ENCODE results near the gene SMYD5.

The SMYD5 gene

GRCh38 chr2:73205611-73206010 is 8.4 kb upstream of the SMYD5 start:
- DNase-seq (ENCODE audit: low read depth in 2 of 2) = no peak

GRCh38 chr2:73208258-73208657 is 5.8 kb upstream of the SMYD5 start:
- DNase-seq (ENCODE audit: low read depth in 2 of 2) = no peak

GRCh38 chr2:73210019-73210418 is 4.0 kb upstream of the SMYD5 start:
- DNase-seq (ENCODE audit: low read depth in 2 of 2) = no peak

- DNase-seq (ENCODE audit: low read depth in 2 of 2) = no peak
Measured at GRCh38 chr2:73210696-73211095, 3.3 kb upstream of the SMYD5 start.

GRCh38 chr2:73212098-73212447 is 2.0 kb upstream of the SMYD5 start:
- DNase-seq (ENCODE audit: low read depth in 2 of 2) = no peak

- peak; percentile 23 to 67 for DNase-seq (ENCODE audit: low read depth in 2 of 2)
Measured at GRCh38 chr2:73212448-73213176, 1.4 kb upstream of the SMYD5 start.

GRCh38 chr2:73215254-73215653 is 1.2 kb downstream of the SMYD5 start:
- no peak for DNase-seq (ENCODE audit: low read depth in 2 of 2)

GRCh38 chr2:73217160-73217559 is 3.1 kb downstream of the SMYD5 start:
- DNase-seq (ENCODE audit: low read depth in 2 of 2) = no peak

GRCh38 chr2:73217826-73218225 is 3.8 kb downstream of the SMYD5 start:
- no peak for DNase-seq (ENCODE audit: low read depth in 2 of 2)

GRCh38 chr2:73218298-73218697 is 4.3 kb downstream of the SMYD5 start:
- no peak for DNase-seq (ENCODE audit: low read depth in 2 of 2)

GRCh38 chr2:73223821-73224220 is 9.8 kb downstream of the SMYD5 start:
- DNase-seq (ENCODE audit: low read depth in 2 of 2) = no peak

GRCh38 chr2:73225513-73226360 is 11.7 kb downstream of the SMYD5 start:
- no peak for DNase-seq (ENCODE audit: low read depth in 2 of 2)

- no peak for DNase-seq (ENCODE audit: low read depth in 2 of 2)
Measured at GRCh38 chr2:73227086-73227485, 13.0 kb downstream of the SMYD5 start.

- DNase-seq (ENCODE audit: low read depth in 2 of 2) = no peak
Measured at GRCh38 chr2:73228631-73229030, 14.6 kb downstream of the SMYD5 start.

GRCh38 chr2:73232403-73233153 is 18.5 kb downstream of the SMYD5 start:
- DNase-seq (ENCODE audit: low read depth in 2 of 2) = no peak

GRCh38 chr2:73233154-73233931 is 19.3 kb downstream of the SMYD5 start, which contains the start of gene PRADC1:
TSS of gene PRADC1 (minus strand) at chr2:73233239. CDS start at chr2:73233160, 79 bp downstream.
- peak; percentile 73 to 85 for DNase-seq (ENCODE audit: low read depth in 2 of 2)

GRCh38 chr2:73233932-73234832 is 20.1 kb downstream of the SMYD5 start, which contains the start of gene CCT7:
TSS of gene CCT7 (plus strand) at chr2:73234308. CDS start at chr2:73234379, 71 bp downstream.
- DNase-seq (ENCODE audit: low read depth in 2 of 2) = peak; percentile 58 to 68

GRCh38 chr2:73235315-73236028 is 21.4 kb downstream of the SMYD5 start:
- DNase-seq (ENCODE audit: low read depth in 2 of 2) = no peak

GRCh38 chr2:73237168-73237567 is 23.1 kb downstream of the SMYD5 start:
- no peak for DNase-seq (ENCODE audit: low read depth in 2 of 2)

- DNase-seq (ENCODE audit: low read depth in 2 of 2) = no peak
Measured at GRCh38 chr2:73238149-73238548, 24.1 kb downstream of the SMYD5 start.
